Measurements from ENCODE around the gene CCDC85C.

CCDC85C gene

DNA sequence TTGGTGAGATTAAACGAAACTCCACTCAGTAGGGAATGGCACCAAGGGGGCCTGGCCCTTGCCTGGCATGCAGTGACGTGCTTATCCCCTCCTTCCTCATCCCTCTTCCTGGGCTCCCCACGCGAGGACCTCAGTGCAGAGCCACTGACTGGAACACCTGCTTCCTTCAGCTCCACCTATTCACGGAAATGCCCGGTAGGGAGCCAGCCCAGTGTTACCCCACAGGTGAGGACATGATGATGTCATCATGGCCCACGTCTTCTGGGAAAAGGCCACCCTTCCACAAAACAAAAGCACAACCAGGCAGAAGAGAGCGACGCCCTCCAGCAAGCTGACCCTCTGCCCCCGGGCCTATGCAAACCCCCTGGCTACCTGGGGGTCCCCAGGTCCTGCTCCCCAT is 42.1 kb downstream of the CCDC85C start:
- TF ChIP-seq, protein P1, sequence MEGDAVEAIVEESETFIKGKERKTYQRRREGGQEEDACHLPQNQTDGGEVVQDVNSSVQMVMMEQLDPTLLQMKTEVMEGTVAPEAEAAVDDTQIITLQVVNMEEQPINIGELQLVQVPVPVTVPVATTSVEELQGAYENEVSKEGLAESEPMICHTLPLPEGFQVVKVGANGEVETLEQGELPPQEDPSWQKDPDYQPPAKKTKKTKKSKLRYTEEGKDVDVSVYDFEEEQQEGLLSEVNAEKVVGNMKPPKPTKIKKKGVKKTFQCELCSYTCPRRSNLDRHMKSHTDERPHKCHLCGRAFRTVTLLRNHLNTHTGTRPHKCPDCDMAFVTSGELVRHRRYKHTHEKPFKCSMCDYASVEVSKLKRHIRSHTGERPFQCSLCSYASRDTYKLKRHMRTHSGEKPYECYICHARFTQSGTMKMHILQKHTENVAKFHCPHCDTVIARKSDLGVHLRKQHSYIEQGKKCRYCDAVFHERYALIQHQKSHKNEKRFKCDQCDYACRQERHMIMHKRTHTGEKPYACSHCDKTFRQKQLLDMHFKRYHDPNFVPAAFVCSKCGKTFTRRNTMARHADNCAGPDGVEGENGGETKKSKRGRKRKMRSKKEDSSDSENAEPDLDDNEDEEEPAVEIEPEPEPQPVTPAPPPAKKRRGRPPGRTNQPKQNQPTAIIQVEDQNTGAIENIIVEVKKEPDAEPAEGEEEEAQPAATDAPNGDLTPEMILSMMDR (IDR thresholded peaks at IDR 0.05; ENCODE audit: low read depth, low read length): no peak
- no peak overlapping the region for H3K4me3 ChIP-seq (replicated peaks in 1 of 2; ENCODE audit: low read depth in 2 of 2, low read length in 2 of 2)
- no peak for DNase-seq (ENCODE audit: low read depth in 2 of 2)

DNA sequence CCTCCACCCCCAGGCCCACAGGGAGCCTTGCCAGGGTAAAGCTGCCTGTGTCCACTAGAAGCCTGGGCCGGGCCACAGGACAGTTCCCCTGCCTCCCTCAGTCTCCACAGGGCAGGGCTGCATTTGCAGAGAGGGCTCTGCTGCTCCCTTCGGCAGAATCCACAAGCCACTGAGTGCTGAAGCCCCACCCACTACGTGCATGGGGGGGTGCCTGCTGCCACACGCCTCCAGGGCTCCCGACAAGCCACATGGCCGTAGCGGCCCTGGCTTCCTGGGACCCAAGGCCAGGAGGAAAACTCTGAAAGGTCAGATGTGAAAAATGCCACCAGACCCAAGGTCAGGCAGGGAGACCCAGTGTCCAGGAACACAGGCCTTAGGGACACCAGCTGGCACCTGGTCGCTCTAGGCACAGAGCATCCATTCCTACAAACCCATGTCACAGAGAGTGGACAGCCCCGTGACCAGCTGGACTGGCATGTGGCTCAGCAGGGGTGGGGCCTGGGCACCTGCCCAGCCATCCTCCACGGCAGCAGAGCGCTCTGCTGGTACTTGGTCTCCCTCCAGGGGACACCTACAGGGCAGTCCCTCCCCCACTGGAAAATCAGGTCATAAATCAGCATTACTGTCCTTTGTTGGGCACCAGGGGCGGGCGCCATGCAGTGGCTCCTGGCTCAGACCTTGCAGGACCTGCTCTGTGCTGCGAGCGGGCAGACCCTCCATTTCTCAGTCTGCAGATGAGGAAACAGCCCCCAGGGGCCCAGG is 42.9 kb downstream of the CCDC85C start:
- TF ChIP-seq, protein P1 (IDR thresholded peaks at IDR 0.05; ENCODE audit: low read depth, low read length): no peak
- H3K4me3 ChIP-seq (replicated peaks in 1 of 2; ENCODE audit: low read depth in 2 of 2, low read length in 2 of 2): no peak overlapping the region
- no peak for DNase-seq (ENCODE audit: low read depth in 2 of 2)

DNA sequence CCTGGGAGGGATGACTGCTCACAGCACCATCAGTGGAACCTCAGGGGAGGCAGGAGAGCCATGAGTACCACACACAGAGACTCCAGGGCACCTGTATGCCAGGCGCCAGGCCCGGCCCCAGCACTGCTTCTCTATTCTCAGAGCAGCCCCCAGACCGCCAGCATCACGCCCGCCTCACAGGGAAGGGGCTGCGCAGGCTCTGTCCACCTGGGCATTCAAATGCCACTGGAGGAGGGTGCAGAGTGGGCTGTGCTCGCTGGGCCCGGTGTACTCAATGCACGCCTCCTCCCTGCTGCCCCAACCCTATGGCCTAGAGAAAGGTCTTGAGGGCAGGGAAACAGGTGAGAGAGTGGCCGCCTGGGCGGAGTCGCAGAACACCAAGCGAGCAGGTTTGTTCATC is 43.6 kb downstream of the CCDC85C start:
- H3K4me3 ChIP-seq (replicated peaks in 1 of 2; ENCODE audit: low read depth in 2 of 2, low read length in 2 of 2): no peak overlapping the region
- DNase-seq (ENCODE audit: low read depth in 2 of 2): no peak
- TF ChIP-seq, protein P1 (IDR thresholded peaks at IDR 0.05; ENCODE audit: low read depth, low read length): no peak

DNA sequence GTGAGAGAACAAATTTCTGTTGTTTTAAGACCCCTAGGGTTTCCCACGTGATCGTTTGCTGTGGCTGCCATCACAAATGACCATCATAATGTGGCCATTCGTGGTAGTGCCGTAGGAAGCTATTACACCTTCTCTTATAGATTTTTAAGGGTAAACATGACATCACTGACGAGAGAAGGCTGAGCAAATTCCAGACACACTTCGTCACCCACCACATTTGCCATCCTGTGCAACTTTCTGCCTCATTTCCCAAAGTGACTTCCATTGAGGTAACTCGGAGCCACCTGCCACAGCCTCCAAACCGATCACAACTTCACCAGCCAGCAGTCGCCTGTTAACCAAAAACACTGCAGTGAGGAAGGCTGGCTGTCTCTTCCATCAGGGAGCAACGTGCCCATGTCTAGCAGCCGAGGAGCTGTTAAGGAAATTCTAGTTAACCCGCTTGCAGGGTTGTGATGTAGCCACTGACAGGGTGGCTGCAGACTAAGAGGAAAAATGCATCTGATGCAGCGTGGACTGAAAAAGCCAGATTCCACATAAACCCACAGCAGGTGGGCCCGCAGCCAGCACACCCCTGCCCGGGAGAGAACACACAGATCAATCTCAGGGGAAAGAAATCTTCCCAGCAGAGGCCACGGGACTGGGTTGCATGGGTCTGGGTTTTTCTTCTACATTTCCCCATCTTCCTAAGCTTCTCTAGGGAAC is 44.6 kb downstream of the CCDC85C start:
- TF ChIP-seq, protein P1 (IDR thresholded peaks at IDR 0.05; ENCODE audit: low read depth, low read length): no peak
- no peak overlapping the region for H3K4me3 ChIP-seq (replicated peaks in 1 of 2; ENCODE audit: low read depth in 2 of 2, low read length in 2 of 2)
- no peak for DNase-seq (ENCODE audit: low read depth in 2 of 2)

DNA sequence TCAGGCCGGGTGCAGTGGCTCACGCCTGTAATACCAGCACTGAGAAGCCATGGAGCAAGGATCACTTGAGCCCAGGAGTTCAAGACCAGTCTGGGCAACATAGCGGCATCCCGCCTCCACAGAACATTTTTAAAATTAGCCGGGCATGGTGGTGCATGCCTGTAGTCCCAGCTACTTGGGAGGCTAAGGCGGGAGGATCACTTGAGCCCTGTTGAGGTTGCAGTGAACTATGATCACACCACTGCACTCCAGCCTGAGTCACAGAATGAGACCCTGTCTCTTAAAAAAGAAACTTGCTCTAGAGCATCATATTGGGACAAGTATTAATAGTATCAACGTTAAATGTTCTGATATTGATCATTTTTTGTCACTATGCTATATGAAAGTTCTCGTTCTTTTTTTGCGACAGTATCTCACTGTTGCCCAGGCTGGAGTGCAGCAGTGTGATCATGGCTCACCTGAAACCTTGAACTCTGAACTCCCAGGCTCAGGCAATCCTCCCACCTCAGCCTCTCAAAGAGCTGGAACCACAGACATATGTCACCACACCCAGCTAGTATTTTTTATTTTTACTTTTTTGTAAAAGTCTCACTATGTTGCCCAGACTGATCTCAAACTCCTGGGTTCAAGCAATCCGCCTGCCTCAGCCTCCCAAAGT is 47.7 kb downstream of the CCDC85C start:
- TF ChIP-seq, protein P1 (IDR thresholded peaks at IDR 0.05; ENCODE audit: low read depth, low read length): no peak
- no peak overlapping the region for H3K4me3 ChIP-seq (replicated peaks in 1 of 2; ENCODE audit: low read depth in 2 of 2, low read length in 2 of 2)
- no peak for DNase-seq (ENCODE audit: low read depth in 2 of 2)

DNA sequence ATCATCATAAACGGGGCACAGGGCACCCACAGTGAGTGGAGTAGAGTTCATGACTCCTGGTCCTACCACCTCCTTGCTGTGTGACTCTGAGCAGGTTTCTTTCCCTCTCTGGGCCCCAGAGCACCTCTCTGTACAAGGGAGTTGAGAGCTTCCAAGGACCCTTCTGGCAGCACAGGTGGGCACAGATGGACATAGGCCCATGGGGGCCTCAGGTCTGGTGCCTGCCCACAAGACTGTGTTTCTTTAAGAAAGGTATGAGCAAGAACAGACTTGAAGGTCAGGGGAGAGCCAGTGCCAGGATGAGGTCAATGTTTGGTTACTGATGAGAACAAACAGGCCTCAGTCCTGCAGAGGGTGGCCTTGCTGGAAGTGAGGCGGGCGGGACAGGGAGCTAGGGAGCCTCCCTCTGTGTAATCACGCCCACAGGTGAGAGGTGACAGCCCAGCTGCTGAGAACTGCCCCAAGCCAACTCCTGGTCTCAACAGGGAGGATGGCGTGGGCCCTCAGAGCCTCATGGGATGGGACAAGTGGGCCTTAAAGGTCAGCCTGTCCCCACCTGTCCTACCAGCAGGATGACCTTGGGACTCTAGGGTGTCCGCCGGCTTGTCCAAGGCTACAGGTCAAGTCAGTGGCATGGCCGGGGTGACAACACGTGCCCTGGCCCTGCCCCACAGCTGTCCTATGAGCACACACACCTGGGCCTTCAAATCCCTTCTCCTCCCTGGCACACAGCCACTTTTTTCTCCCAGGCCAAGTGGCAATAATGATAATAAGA is 49.1 kb downstream of the CCDC85C start:
- no peak for DNase-seq (ENCODE audit: low read depth in 2 of 2)
- TF ChIP-seq, protein P1 (IDR thresholded peaks at IDR 0.05; ENCODE audit: low read depth, low read length): no peak
- H3K4me3 ChIP-seq (replicated peaks in 1 of 2; ENCODE audit: low read depth in 2 of 2, low read length in 2 of 2): no peak overlapping the region

Measured in cardiac fibroblast (primary cell).